Epithelial cell of esophagus (primary cell): Measurements from ENCODE around the gene TP63.
A peak's percentile ranks its signal among the peaks of the same experiment; 100 is the strongest.
"Not testable (repeated sequence)": the region's sequence is repeated elsewhere in the genome, so short reads cannot be mapped to it uniquely, and the experiment has no call there.

ENCODE experiments used
- DNase-seq: peaks from one replicate; pipeline ENCODE4 v3.0.0; 2010; ENCODE audit warnings: low read depth
- H3K4me3 ChIP-seq: 2 replicates; pipeline ENCODE4 v1.5.1; 2011; ENCODE audit warnings: mild to moderate bottlenecking, low read length, control low read depth
- TF ChIP-seq, protein P1 (sequence below): IDR thresholded peaks from 2 replicates; pipeline ENCODE4 v1.5.1; 2011; ENCODE audit warnings: low read depth, mild to moderate bottlenecking, low read length, control low read depth, inconsistent platforms; ENCODE audit not compliant: insufficient read depth; ENCODE audit errors: missing control alignments

The TP63 gene

DNA sequence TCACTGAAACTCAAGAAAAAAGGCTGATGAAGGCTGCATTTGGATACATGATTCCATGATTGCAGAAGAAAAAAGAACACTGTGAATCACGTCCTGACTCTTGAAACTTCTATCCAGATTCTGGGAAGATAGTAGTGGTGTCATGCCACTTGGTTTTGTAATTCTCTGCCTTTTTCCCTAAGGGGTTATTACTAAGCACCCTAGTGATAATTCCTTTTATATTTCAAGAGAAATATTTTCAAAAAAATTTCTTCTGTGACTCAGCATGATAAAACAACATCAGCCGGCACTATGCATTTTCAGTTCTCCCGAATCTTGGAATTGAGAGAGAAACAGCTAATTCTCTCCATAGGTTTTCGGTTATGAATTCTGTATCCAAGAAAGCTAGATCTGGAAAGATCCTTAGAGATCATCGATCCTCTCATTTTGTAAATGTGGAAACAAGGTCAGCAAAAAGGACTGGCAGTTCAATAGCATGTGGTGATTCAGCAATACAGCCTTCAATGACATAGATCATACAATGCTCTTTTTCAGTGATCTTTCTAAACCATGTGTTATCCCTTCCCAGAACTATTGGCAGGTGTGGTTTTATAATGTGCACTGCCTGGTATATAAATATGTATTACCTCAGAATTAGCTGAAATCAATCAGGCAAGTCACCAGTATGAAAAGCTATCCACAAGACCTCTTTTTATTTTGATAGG lies 42.6 kb upstream of the TP63 start:
- peak; percentile 94 for DNase-seq
- TF ChIP-seq, protein P1, sequence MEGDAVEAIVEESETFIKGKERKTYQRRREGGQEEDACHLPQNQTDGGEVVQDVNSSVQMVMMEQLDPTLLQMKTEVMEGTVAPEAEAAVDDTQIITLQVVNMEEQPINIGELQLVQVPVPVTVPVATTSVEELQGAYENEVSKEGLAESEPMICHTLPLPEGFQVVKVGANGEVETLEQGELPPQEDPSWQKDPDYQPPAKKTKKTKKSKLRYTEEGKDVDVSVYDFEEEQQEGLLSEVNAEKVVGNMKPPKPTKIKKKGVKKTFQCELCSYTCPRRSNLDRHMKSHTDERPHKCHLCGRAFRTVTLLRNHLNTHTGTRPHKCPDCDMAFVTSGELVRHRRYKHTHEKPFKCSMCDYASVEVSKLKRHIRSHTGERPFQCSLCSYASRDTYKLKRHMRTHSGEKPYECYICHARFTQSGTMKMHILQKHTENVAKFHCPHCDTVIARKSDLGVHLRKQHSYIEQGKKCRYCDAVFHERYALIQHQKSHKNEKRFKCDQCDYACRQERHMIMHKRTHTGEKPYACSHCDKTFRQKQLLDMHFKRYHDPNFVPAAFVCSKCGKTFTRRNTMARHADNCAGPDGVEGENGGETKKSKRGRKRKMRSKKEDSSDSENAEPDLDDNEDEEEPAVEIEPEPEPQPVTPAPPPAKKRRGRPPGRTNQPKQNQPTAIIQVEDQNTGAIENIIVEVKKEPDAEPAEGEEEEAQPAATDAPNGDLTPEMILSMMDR: no peak
- no peak overlapping the region for H3K4me3 ChIP-seq

DNA sequence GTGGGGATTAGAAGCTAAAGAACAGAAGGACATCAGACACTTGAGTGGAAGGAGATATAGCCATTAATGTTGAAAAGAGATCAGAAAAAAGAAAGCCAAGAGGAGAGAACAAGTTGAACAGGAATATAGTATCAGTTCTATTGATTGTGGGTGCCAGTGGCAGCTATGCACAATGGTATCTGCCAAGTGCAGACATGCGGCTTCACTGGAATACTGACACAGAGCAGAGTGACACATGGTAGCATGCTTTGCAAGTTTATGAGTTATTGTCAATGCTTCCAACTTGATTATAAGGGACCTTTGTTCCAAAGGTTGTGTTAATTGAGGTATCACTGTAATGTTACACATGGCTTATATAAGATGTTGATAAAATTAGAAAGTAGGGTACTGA lies 42.0 kb upstream of the TP63 start:
- TF ChIP-seq, protein P1: no peak
- peak; percentile 65 for DNase-seq
- no peak overlapping the region for H3K4me3 ChIP-seq

DNA sequence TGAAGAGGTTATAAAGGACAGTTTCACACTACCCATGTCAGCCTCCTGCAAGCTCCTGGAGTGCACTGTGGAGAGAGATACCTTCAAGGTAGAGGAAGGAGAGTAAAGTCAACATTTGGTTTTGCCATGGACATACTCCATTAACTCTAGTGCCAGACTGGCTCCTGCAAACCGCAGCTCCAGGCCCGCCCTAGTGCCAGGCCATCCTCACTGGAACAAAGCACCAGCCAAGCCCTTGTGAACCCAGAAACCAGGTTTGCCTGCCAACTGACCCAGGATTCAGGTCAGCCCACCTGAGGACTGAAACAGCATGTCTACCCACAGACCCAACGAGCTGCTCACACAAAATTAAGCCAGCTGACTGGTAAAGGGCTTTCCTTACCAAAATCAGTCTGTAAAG lies 41.0 kb upstream of the TP63 start:
- H3K4me3 ChIP-seq: no peak overlapping the region
- TF ChIP-seq, protein P1: no peak
- no peak for DNase-seq

DNA sequence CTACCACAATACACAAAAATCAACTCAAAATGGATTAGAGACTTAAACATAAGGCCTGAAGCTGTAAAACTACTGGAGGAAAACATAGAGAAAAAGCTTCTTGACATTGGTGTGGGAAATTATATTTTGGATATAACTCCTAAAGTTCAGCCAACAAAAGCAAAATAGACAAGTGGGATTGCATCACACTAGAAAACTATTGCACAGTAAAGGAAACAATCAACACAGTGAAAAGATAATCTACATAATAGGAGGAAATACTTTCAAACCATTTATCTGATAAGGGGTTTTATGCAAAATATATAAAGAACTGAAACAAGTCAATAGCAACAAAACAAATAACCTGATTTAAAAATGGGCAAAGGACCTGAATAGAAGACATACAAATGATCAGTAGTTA lies 37.6 kb upstream of the TP63 start:
- no peak overlapping the region for H3K4me3 ChIP-seq
- TF ChIP-seq, protein P1: no peak
- DNase-seq: peak; percentile 18

DNA sequence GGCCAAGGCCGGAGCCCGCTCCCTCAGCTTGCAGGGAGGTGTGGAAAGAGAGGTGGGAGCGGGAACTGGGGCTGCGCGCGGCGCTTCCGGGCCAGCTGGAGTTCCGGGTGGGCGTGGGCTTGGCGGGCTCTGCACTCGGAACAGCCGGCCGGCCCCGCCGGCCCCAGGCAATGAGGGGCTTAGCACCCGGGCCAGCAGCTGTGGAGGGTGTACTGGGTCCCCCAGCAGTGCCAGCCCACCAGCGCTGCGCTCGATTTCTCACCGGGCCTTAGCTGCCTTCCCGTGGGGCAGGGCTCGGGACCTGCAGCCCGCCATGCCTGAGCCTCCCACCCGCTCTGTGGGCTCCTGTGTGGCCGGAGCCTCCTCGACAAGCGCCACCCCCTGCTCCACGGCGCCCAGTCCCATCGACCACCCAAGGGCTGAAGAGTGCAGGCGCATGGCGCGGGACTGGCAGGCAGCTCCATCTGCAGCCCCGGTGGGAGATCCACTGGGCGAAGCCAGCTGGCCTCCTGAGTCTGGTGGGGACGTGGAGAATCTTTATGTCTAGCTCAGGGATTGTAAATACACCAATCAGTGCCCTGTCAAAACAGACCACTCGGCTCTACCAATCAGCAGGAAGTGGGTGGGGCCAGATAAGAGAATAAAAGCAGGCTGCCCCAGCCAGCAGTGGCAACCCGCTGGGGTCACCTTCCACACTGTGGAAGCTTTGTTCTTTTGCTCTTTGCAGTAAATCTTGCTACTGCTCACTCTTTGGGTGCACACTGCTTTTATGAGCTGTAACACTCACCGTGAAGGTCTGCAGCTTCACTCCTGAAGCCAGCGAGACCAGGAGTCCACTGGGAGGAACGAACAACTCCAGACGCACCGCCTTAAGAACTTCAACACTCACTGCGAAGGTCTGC lies 34.9 kb upstream of the TP63 start:
- not testable (repeated sequence) for H3K4me3 ChIP-seq, DNase-seq

DNA sequence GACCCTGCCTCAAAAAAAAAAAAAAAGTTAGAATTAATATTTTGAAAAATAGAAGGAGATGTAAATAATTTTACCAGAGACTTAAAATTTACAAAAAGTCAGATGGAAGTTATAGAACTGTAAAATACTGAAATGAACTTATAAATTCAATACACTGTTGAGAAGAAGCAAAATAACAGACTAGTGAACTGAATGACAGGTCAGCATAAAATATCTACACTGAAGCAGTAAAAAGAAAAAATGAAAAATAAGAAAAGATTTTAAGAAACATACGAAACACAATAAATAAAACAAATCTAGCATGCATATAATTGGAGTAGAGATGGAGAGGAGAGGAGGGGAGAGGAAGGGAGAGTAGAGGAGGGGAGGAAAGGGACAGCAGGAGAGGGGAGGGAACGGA lies 33.3 kb upstream of the TP63 start:
- no peak for DNase-seq
- no peak overlapping the region for H3K4me3 ChIP-seq
- TF ChIP-seq, protein P1: no peak

DNA sequence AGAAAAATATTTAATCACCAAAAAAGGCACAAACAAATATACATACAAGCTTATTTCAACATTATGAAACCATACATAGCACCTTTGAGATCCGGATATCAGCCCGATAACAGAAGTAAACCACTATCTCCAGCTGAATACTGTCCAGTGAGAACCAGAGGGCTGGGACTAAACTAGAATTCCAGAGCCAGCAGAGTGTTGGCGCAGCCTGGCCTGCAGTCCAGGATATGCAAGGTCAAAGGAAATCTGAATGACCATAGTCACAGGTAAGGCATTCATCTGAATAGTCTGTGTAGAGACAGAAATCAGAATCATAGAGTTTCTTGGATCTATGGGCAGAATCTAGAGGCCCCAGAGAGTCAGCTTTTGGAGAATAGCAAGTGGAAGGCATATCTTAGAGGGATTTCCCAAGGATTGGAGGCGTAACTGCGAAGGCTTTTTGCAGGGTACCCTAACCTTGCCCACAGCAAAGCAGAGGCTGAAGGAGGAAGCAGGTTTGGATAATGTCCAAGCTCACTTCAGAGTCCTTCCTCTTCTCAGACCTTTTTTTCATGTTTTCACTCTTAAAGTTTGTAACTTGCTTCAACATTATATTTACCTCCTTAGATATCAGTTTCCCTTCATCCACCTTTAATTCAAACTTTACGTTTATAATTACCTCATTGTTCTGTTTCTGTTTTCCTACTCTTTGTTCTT lies 32.5 kb upstream of the TP63 start:
- TF ChIP-seq, protein P1: no peak
- H3K4me3 ChIP-seq: no peak overlapping the region
- no peak for DNase-seq
